HT1080 (cell line): ENCODE results near the gene DRG1. TPM values are rescaled to one million over a fixed set of nuclear protein-coding genes. Genes with fewer than 3 reads are reported as not detected.
"Not testable (repeated sequence)": the region's sequence is repeated elsewhere in the genome, so short reads cannot be mapped to it uniquely, and the experiment has no call there.

ENCODE experiments used
- DNase-seq: peaks from one replicate; pipeline ENCODE4 v3.0.0-alpha.2; 2015; ENCODE audit warnings: low read depth
- small RNA-seq: library from RNA; depleted of rRNA; stranded (forward); fragments of <200 nt; gene quantifications from one replicate; pipeline ENCODE3, GENCODE V24; 2014
- total RNA-seq: library from RNA; depleted of rRNA; stranded (reverse); fragments of >200 nt; shearing (Covaris generic); gene quantifications from 2 replicates; pipeline ENCODE4 v1.2.3, GENCODE V29; 2014; rRNA removed

DRG1 gene
- total RNA-seq, 1 experiment from 2014 or later: 78.5 TPM

GRCh38 chr22:31442768-31443489, 43.5 kb downstream of the DRG1 start:
- no peak for DNase-seq

- DNase-seq: no peak
Observed at GRCh38 chr22:31443516-31443915, 44.1 kb downstream of the DRG1 start.

- DNase-seq: no peak
Observed at GRCh38 chr22:31445642-31446041, 46.2 kb downstream of the DRG1 start.

- no peak for DNase-seq
Observed at GRCh38 chr22:31446208-31446607, 46.8 kb downstream of the DRG1 start.

DNA sequence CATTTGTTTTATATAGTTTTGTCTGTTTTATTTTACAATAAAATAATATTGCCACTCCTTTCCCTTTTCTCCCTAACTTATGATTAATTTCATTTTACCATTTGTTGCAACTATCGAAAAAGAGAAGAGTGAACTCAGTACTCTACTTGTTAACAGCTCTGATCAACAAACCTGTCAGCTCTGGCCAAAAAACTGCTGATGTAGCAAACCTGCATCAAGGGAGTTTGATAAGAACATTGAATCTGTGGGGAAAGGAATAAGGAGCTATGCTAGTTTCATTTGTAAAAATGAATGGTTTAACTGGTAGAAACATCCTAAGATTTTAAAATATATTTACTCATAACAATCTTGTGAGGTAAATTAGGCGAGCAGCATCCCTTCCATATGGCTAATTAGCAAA, 47.4 kb downstream of the DRG1 start:
- DNase-seq: no peak

GRCh38 chr22:31447337-31447736, 47.9 kb downstream of the DRG1 start:
- DNase-seq: no peak

GRCh38 chr22:31448382-31448781, 49.0 kb downstream of the DRG1 start:
- DNase-seq: no peak

- no peak for DNase-seq
Observed at GRCh38 chr22:31449506-31449905, 50.1 kb downstream of the DRG1 start.

GRCh38 chr22:31451709-31452571, 52.5 kb downstream of the DRG1 start:
- peak; percentile 42 for DNase-seq

GRCh38 chr22:31461699-31462098, 62.3 kb downstream of the DRG1 start:
- DNase-seq: no peak

GRCh38 chr22:31465307-31465706, 65.9 kb downstream of the DRG1 start:
- DNase-seq: no peak

DNA sequence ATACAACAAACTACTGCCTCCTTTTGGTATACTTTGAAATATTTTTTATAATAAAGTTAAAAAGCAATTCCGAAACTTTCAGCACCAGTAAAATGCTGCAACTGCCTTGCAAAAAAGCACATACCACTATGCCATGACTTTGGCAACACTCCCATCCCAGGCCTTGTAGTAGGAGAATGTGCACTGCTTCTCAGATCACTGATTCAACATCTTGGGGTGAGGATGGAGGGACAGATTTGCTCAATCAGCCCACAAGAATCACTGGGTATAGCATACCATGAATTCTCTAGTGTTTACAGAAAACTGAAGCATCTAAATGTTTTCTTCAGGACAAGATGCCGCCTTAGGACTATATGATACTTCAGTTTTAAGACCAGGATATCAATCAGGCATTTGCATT, 75.3 kb downstream of the DRG1 start:
- no peak for DNase-seq

DNA sequence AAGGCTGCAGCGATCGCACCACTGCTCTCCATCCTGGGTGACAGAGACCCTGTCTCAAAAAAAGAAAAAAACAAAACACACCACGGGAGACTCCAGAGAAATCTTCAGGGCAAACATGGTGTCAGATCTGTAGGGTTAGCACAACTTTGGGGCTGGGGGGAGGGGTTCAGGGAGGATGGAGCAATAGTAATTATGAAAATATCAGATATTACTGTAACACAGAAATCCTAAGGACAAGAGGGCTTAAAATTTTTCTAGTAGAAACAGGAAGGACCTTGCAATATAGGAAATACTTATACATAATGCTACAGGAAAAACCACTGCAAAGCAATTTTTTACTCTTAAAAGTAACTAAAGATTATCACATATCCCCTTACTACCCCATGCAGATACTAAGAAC, 76.4 kb downstream of the DRG1 start:
- DNase-seq: no peak

DNA sequence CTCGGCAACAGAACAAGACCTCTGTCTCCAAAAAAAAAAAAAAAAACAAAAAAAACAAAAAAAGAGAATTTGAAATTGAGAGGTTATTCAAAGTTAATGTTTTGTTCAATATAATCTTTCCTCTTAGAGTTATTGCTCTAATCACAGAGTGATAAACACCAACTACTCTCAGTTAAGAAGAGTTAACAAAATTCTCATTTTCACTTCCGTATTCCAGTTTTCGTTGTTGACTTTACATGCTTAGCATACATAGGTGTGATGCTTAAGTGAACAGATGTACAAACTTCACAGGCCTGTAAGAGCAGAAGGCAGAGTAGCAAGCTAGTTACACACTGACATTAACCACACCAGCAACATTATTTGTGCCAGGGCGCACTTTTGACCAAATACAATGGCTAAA, 77.9 kb downstream of the DRG1 start:
- DNase-seq: no peak

- DNase-seq: no peak
Observed at GRCh38 chr22:31481129-31481528, 81.7 kb downstream of the DRG1 start.

- DNase-seq: not testable (repeated sequence)
Observed at GRCh38 chr22:31482470-31482869, 83.1 kb downstream of the DRG1 start.

Small RNA genes within 50 kb of the gene (small RNA-seq; reads per million reads assigned to genes)
- gene RNU6-28P (not detected), gene RNU6-338P (not detected)

Other genes with a start within 250 kb of the DRG1 start
- gene RNF185, start 239.4 kb upstream of the DRG1 start, total RNA-seq: 18.5 and 20.4 TPM in 2 replicates
- 18.7 and 19.9 TPM in 2 replicates for gene LIMK2, start 187.3 kb upstream of the DRG1 start, total RNA-seq
- 1.1 and 1.3 TPM in 2 replicates for gene PIK3IP1, start 107.1 kb upstream of the DRG1 start, total RNA-seq
- gene PATZ1, start 53.3 kb upstream of the DRG1 start, total RNA-seq: 15.3 and 17.8 TPM in 2 replicates
- 7.3 and 12.4 TPM in 2 replicates for gene EIF4ENIF1, start 90.2 kb downstream of the DRG1 start, total RNA-seq
- 18.3 and 20.1 TPM in 2 replicates for gene SFI1, start 96.9 kb downstream of the DRG1 start, total RNA-seq